SK-N-DZ (cell line): ENCODE data around the gene FLNA.

Source experiments
- DNase-seq: peaks from one replicate; pipeline ENCODE4 v3.0.0-alpha.2; 2015; ENCODE audit warnings: low spot score

FLNA gene

DNA sequence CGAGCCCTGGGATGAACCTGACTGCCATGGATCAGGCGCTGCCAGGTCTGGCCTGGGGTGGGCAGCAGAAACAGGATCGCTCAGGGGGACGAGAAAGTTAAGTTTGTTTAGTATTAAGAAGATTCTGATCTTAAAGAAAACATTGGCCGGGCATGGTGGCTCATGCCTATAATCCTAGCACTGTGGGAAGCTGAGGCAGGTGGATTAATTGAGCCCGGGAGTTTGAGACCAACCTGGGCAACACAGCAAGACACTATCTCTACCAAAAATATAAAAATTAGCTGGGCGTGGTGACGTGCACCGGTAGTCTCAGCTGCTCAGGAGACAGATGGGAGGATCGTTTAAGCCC lies 696 bp upstream of the FLNA start:
- no peak for DNase-seq

DNA sequence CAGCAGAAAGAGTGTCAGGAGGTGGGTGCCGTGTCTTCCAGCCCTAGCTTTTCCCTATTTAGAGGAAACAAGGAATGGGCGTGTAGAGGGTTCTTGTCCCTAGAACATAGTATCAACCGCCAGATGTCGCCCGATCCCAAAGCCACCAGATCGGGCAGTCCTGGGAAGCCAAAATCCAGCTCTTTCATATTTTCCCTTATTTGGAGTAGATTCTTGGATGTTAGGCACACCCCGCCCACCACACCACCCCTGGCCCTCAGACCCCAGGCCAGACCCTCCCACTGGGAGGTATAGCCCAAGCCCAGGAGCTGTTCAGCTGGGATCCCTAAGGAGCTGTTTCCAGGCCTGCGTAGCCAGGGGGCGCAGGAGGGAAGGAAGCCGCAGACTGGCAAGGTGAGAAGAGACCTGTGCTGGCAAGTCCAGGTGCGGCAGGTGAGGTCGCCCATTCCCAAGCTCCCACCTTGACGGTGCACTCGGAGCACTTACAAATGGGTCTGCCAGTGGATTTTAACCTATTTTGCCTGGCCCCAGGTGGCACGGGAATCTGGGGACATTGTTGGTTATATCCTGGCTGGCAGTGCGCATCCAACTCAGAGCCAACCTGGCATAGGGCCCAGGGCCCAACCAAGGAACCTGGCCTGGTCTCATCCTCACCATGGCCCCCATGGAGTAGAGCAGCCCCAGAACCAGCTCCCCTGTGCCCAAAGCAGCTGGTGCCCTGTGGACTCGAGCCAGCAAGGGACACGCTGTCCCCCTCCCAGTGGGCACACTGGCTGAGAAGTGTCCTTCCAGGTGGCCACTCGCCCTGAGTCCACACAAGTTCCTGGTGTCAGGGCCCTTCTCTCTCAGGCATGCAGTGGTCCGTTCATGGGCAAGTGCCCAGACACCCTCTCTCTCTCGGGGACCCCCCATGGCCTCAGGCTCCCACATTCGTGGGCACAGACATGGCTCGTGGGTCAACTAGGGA lies 811 bp downstream of the FLNA start:
- DNase-seq, result peak; percentile 89

DNA sequence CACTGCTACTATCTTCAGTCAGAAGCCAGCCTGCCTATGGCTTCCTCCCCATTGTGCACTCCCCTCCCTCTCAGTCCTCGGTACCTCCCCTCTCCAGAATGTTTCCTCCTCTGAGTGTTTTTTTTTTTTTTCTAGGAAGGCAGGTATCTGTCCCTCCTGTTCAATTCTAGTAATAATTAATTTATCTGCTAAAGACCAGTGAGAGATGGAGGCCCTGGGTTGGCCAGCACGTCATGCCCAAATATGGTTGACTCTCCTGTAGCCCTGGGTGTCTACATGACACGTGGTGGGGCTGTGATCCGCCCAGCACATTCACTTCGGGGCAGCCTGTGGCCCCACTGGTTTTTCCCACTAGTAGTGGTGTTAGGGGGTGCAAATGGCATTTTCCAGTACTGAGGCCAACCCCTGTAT lies 1.8 kb downstream of the FLNA start:
- peak; percentile 55 for DNase-seq

DNA sequence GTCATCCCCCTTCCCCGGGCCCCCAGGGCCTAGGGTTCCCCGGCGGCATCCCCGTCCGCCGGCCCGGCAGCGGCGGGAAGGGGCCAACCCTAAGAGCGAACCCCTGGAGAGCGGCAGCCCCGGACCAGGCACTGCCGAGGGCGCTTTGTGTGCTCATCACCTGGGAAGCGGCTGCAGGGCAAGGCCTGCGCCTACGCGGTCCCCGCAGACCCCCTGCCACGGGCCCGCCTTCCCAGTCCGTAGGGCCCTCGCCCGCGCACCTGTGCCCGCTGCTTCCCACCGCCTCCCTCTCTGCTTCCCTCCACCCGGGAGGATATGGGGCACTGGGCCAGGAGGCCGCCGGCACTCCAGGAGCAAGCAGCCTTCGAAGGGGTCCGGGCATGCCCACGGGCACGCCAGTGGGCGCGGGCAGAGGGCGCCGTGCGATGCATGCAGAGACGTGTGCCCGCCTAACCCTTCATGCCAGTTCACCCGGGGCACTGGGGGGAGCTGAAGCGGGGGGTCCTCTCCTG lies 2.6 kb downstream of the FLNA start:
- no peak for DNase-seq

DNA sequence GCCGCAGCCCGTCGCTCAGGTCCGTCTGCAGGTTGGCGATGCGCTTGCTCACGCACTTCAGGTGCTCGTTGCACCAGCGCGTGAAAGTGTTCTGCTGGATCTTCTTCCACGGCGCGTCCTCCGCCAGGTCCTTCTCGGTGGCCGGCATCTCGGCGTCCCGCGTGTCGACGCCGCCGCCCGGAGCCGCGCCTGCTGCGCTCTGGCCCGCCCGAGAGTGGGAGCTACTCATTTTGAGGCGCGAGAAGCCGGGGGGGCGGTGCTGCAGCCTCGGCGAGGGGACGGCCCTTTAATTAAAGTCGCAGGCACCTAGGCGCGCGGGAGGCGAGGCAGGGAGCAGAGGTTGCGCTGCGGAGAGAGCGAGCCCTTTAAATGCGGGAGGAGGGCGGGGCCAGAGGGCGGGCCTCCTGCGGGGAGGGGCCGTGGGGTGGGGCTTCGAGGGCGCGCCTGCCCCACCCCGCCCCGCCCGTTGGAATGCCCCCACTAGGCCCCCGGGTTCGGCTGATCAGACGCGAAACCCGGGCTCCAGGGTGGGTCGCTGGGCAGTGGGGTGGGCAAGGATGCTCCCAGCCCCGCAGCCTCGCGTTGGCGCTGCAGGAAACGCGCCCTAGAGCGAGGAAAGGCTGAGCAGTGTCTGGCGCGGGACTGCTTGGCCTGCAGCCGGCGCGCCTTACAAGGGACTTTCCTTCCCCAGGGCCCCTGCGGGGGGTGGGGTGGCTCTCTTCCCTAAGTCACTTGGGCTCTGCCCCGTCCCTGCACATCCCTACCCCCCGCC lies 3.2 kb downstream of the FLNA start:
- peak; percentile 93 for DNase-seq

DNA sequence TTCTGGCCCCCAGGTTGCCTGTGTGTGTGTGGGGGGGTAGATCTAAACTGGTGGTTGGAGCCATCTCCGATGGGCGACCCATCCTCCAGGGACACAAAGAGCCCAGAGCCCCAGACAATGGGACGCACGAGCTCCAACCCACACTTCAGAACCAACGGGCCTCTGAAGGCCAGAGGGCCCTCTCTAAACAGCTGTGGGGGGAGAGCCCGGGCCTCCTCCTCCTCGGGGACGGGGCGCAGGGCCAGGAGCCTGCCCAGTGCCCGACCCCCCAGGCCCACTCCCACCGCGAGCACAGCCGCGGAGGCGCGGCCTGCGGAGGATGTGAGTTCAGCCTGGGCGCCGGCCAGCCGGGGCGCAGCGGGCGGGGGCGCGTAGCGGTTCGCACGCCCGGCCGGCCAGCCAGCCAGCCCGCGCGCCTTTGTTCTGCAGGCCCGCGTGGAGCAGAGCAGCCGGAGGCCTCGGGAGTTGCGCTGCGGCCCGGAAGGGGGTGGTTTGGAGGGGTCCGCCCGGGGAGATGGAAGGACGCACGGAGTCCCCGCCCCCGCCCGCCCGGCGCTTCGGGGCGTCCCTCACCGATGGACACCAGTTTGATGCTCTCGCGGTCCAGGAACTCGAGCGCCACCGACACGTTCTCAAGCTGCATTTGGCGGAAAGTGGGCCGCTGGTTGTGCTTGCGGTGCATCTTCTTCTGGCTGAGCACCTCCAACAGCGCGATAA lies 4.0 kb downstream of the FLNA start:
- DNase-seq, result no peak

DNA sequence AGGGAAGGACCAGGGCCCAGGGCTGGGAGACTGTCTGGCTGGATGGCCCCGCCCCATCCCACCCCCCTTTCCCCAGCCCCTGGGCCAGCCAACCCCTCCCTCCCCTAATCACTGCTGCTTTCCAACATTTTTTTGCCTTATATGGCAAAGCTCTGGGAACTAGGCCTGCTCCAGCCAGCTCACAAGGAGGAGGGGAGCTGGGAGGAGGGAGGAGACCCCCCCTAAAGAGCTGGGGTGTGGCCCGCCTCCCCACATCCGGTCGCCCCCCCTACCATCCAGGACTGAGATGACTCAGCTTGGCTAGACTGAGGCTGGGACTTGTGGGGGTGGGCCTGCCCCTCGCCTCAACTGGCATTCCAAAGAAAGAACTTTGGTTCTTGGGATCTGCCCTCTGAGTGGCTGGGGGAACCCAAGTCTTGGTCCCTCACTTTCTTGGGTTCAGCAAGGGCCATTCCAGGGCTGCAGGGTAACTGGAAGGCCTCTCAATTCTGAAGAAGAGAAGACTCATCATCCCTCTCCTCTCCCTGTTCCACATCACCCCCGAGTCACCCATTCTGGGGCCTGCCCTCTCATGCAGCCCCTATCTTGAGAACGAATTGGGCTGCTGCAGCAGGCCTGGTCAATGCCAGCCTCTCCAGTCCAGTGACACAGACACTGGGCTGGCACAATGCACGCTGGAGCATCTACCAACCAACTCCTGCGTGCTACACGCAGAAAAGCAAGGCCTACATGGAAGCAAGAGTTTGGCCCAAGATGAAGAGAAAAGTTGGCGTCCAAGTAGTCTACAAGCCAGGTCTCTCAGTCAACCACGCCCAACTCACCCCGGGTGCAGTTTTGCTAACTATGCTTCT lies 4.8 kb downstream of the FLNA start:
- peak; percentile 88 for DNase-seq

DNA sequence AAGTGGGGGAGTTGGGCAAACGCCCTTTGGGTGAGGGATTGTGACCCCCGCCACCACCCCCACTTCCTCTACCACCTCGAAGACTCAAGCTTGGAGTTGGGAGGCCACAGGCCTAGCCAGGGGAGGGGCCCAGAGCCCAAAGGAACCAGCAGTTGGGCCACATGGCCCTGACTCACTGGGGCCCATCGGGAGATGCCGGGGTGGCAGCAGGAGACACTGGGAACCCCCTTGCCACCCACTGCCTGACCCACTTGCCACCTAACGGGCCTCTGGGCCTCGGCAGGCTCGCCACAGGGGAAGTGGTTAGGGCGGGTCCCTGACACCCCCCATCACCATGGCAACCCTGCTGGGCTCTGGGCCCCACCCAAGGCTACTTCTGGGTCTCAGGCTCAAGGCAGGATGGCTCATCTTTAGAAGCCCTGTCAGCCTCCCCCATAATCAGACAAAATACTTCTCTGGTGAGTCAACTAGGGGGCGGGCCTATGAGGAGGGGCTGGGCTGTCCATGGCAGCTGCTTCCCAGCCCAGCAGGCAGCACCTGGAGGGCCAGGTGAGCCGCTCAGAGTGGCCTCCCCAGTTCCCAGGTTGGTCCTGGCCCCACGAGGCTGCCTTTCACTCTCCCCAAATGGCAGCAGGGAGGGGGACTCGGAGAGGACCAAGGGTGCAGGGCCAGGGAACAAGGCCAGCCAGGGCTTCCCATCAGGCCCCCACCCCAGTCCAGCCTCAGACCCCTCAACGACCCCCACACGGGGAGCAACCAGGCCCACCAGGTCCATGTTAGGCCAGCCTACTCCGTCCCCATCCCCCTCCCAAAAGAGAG lies 5.6 kb downstream of the FLNA start:
- no peak for DNase-seq

DNA sequence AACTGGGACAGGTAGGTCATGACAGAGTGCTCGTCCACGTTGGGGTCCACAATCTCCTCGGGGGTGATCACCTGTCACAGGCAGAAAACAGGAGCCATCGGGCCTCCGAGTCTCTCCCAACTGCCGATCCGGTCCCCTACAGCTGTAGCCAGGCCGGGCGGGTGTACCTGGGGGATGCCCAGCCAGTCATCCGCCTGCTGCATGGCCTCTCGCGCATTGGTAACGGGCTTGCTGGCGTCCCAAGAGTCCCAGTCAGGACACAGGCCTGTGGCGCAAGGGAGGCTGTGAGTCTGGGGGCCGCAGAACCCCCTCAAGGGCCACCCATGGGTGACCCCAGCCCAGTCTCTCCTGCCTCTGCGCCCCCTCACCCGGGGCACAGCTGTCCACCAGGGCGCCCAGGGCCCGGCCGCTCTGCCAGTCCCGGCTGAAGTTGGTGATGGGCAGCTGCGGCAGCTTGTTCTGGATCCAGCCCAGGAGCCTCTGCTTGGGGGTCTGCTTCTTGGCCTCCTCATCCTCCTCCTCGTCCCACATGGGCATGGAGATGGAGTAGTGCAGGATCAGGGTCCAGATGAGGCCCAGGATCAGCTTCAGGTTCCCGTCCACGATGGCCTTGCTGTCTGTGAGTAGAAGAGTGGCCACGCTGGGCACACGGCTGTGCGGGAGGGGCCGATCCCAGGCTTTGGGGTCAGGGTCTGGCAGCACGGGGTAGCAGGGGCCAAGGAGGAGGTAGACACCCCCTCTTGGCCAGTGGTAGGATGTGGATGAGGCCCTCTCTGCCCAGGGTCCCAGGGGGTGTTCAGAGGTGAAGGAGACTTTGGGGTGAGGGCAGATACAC lies 6.7 kb downstream of the FLNA start:
- no peak for DNase-seq

DNA sequence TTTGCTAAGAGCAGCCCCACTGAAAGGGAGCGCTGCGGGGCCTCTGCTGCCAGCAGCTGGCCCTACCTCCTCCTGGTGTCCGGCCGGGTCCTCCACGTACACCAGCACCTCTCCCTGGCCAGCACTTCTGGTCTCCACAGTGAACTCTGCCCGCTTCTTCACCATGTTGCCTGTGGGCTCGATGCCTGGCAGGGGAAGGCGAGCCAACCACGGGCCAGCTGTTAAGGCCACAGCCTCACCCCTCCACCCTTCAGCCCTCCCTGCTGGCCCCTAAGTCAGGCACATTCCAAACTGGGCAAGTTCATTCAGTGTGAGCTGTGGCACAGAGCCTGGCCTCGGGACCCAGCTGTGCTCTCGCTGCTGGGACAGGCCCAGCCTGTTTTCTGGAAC lies 7.8 kb downstream of the FLNA start:
- DNase-seq, result no peak

DNA sequence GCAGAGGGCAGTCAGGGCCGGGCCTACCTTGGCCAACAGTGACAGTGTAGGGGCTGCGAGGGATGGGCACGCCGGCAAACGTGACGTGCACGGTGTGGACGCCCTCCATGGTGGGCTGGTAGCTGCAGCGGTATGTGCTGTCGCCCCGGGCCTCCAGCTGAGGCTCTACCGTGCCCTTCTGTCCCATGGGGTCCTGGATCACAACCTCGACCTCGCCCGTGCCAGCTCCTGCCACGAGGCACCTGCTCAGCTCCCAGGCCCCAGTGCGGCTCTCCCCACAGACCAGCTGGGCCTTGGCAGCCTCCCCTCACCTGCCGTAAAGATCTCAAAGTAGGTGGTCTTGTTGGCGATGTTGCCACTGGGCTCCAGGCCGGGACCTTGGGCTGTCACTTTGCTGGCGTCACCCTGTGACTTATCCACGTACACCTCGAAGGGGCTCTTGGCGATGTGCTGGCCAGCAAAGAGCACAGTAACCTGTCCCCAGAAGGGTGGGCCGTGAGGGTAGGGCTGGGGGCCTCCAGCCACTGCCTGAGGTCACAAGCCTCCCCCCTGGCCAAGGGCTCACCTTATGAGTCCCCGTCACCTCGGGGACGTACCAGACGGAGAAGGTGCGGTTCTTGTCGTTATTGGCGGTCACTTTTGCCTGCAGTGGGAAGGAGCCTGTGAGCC lies 8.3 kb downstream of the FLNA start:
- DNase-seq, result no peak

DNA sequence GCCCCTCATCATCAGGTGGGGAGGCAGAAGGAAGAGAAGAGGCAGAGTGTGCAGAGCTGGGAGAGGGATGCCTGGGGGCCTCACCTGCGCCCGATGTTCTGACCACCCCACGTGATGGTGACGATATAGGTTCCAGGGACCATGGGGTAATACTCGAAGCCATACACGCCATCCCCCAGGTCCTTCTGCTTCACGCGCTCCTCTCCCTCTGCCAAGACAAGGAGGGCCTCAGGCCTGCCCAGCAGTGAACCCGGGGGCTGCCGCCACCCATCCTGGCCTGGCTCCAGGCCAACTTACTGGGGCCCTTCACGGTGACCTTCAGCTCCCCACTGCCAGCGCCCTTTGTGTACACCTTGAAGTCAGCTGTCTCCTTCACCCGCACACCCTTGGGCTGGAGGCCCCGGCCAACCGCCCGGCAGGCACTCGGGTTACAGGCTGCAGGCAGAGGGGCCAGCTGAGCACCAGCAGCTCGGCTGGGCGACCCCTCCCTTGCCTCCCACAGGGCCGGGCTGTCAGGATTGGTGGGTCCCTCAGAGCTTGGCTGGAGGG lies 9.3 kb downstream of the FLNA start:
- DNase-seq, result no peak

DNA sequence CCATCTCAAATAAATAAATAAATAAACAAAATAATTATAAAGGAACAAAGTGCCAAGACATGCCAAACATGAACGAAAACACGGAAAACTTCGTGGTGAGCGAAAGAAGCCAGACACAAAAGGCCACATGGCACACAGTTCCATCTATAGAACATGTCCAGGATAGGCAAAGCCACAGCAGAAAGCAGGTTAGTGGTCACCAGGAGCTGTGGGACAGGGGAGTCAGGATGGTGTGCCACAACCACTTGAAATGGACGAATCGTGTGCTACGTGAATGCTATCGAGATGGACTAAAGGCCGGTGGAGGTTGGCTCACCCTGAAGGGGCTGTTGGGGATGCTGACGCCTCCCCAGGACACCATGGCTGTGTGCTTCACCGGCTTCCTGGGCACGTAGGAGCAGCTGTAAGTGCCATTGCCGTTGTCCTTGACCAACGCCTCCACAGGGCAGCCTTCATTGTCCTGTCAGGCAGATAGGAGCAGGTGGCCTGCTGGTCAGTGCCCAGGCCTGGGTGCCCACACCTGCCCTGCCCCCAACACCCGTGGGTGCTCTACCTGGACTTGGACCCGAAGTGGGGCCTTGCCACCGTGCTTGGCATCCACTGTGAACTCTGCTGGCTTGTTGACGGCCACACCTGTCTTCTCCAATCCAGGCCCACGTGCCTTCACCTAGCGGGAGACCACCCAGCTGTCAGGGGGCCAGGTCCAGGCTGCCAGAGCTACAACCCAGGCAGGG lies 10.6 kb downstream of the FLNA start:
- no peak for DNase-seq

DNA sequence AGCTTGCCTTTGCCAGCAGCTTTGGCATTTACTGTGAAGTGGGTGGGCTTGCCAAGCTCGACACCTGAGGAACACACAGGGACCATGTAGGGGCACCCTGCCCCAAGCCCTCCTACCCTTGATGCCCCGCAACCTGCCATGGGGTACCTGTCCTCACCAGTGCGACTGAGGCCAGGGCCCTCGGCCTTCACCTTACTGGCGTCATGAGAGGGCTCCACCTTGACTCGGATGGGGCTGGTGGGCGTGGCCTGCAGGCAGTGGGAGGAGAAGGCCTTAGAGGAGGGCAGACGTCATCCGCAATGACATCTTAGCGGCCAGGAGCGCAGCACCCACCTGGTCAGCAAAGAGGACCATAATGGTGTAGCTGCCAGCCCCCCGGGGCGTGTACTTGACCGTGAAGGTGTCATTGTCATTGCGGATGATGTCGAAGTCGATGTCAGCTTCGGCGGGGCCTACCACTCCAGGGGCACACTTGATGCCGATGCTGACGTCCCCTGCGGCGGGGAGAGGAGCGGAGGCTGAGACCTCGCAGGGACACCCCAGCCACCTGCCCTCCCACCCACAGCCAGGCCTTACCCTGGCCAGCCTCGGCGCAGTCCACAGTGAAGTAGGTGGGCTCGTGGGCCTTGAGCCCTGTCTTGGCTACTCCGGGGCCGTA lies 12.2 kb downstream of the FLNA start:
- DNase-seq, result no peak

DNA sequence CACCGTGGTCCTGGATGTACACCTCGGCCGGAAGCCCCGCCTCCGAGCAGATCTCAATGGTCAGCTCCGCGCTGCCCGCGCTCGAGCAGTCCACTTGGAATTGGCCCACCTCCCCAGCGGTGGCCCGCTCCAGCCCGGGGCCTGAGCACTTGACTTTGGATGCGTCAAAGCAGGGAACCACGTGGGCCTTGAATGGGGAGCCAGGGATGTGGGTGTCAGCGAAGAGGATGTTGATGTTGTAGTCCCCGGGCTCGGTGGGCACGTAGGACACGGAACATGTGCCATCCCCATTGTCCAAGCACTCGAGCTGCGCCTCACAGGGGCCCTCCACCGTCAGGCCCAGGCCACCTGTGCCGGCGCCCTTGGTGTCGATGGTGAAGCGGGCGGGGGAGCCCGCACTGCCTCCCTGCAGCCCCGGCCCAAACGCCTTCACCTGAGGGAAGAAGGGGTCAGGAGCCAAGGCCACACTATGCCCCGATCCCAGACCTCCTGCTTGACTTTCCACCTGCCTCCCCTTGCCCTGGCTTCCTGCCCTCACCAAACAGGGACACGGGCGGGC lies 14.2 kb downstream of the FLNA start:
- DNase-seq, result no peak

DNA sequence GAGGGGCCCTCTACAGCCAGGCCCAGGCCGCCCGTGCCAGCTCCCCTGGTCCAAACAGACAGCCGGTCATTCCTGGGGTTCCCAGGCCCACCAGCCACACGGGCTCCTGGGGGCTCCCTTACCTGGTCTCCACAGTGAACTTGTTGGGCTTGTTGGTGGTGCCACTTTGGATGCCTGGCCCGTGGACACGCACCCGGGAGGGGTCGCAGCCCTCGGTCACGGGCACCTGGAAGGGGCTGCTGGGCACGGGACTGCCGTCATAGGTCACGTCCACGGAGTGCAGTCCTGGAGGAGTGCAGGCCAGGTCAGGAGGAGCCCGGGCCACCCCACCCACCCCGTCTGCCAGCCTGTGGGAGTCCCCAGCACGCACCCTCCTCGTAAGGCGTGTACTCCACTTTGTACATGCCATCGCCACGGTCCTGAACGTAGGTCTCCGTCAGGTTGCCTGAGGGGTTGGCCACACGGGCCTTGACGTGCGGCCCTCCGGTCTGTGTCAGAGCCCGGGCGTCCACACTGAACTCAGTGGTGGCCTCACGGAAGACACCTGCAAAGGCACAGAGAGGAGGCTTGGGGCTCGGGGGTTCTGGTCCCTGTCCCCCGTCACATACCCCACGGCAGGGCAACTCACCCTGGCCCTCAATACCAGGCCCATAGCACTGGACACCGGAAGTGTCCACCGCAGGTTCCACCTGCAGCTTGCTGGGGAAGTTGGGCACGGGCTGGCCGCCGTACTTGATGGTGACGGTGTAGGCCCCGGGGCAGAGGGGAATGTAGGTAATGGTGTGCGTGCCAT lies 14.9 kb downstream of the FLNA start:
- DNase-seq, result no peak
